K562 (cell line): ENCODE data around the gene LIN28A. TPM values are rescaled to one million over a fixed set of nuclear protein-coding genes. Genes with fewer than 3 reads are reported as not detected.

ENCODE experiments used
- CHD7 ChIP-seq: fragments of 200-600 bp; sonication (generic); IDR thresholded peaks from one replicate; pipeline ENCODE4 v1.6.1; 2012; ENCODE audit warnings: mild to moderate bottlenecking, low read depth, low read length, inconsistent platforms
- EHMT2 ChIP-seq: fragments of 450-650 bp; IDR thresholded peaks from 2 replicates; pipeline ENCODE4 v1.6.1; 2018; ENCODE audit warnings: antibody characterized with exemption
- EWSR1 ChIP-seq: fragments of 450-650 bp; IDR thresholded peaks from 2 replicates; pipeline ENCODE4 v1.6.1; 2018; ENCODE audit warnings: borderline replicate concordance, mild to moderate bottlenecking, low read depth, moderate library complexity; ENCODE audit not compliant: partially characterized antibody
- FOXP4 ChIP-seq: sonication (generic); formaldehyde crosslinking; IDR thresholded peaks from 2 replicates; pipeline ENCODE4 v1.8.0; 2022; ENCODE audit warnings: mild to moderate bottlenecking, missing genetic modification reagents, borderline replicate concordance
- HEY1 ChIP-seq: fragments of 250-450 bp; sonication (Bioruptor Pico); IDR thresholded peaks from 2 replicates; pipeline ENCODE4 v1.5.0; 2020; ENCODE audit warnings: mild to moderate bottlenecking, moderate library complexity, borderline replicate concordance
- KDM2B ChIP-seq: fragments of 250-450 bp; sonication (Bioruptor Pico); IDR thresholded peaks from 2 replicates; pipeline ENCODE4 v1.8.0; 2021; ENCODE audit warnings: mild to moderate bottlenecking, moderate library complexity
- MEF2A ChIP-seq: IDR thresholded peaks from 2 replicates; pipeline ENCODE4 v1.6.1; 2011; ENCODE audit warnings: low read depth, mild to moderate bottlenecking, low read length, moderate library complexity; ENCODE audit not compliant: control insufficient read depth
- RBM34 ChIP-seq: fragments of 200-400 bp; formaldehyde crosslinking; IDR thresholded peaks from 2 replicates; pipeline ENCODE4 v1.6.1; 2018; ENCODE audit warnings: low read length, borderline replicate concordance; ENCODE audit not compliant: insufficient read depth
- TAF7 ChIP-seq: fragments of 450-650 bp; IDR thresholded peaks from 2 replicates; pipeline ENCODE4 v1.6.1; 2016; ENCODE audit warnings: missing genetic modification characterization, missing compliant biosample characterization
- TAL1 ChIP-seq: fragments of 450-650 bp; IDR thresholded peaks from 2 replicates; pipeline ENCODE4 v1.6.1; 2016; ENCODE audit warnings: mild to moderate bottlenecking
- ZNF311 ChIP-seq: fragments of 250-450 bp; sonication (Bioruptor Pico); IDR thresholded peaks from 2 replicates; pipeline ENCODE4 v1.4.0; 2020; ENCODE audit warnings: mild to moderate bottlenecking, moderate library complexity
- polyA plus RNA-seq, 8 experiments: library from polyadenylated mRNA; depleted of rRNA in 4 of 8; stranded (reverse) in 5 of 8; unstranded in 3 of 8; fragments of >200 nt; fragmentation: Nextera tagmentation in 2 of 8; fragmentation: Illumina TruSeq in 1 of 8; extraction: Ambion mirVana in 2 of 8; extraction: Trizol in 1 of 8; gene quantifications; 2 replicates each; pipeline versions ENCODE4 v1.2.1 to v1.2.3, GENCODE V29; 2011 to 2014; ENCODE audit warnings: inconsistent platforms in 1 of 8, missing spikeins in 1 of 8
- total RNA-seq, 7 experiments: library from RNA; depleted of rRNA in 6 of 7; stranded (reverse); fragments of >200 nt in 6 of 7; fragmentation: Illumina TruSeq in 2 of 7; extraction: Trizol in 2 of 7; gene quantifications; 2 replicates each; pipeline versions ENCODE4 v1.2.1 to v1.2.3, GENCODE V29; 2011 to 2021; ENCODE audit warnings: low replicate concordance in 1 of 7
- TF ChIP-seq, protein P1 (sequence below): sonication (generic); formaldehyde crosslinking; IDR thresholded peaks from 2 replicates; pipeline ENCODE4 v1.8.1; 2023; ENCODE audit warnings: mild to moderate bottlenecking, missing genetic modification reagents

The LIN28A gene
- total and polyA plus RNA-seq, 9 of the 15 experiments (the other 6 are each of a cell fraction or from before 2014, with no cell fraction given) = 0.80 to 5.4 (median 3.9) TPM

GRCh38 chr1:26363549-26364448 lies 46.8 kb upstream of the LIN28A start (continued):
- TF ChIP-seq EWSR1 = no peak
- TF ChIP-seq ZNF311 (CRISPR knock-in tag) = no peak
- no peak for TF ChIP-seq TAL1
- TF ChIP-seq FOXP4 (CRISPR knock-in tag) = 0 out of 2 replicates have a peak, but pooled peaks have one; percentile 79
- TF ChIP-seq TAF7 (tag) = no peak
- 0 out of 2 replicates have a peak, but pooled peaks have one; percentile 63 for TF ChIP-seq KDM2B (CRISPR knock-in tag)
- TF ChIP-seq RBM34 = no peak
- TF ChIP-seq CHD7 = no peak
- TF ChIP-seq EHMT2 = no peak
- TF ChIP-seq, protein P1, sequence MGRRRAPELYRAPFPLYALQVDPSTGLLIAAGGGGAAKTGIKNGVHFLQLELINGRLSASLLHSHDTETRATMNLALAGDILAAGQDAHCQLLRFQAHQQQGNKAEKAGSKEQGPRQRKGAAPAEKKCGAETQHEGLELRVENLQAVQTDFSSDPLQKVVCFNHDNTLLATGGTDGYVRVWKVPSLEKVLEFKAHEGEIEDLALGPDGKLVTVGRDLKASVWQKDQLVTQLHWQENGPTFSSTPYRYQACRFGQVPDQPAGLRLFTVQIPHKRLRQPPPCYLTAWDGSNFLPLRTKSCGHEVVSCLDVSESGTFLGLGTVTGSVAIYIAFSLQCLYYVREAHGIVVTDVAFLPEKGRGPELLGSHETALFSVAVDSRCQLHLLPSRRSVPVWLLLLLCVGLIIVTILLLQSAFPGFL = no peak
- TF ChIP-seq HEY1 (CRISPR knock-in tag) = no peak
- TF ChIP-seq MEF2A = no peak
